HG03103 (cell line): ENCODE data around the gene EFEMP1.

ENCODE experiments used
- ATAC-seq: cut with Tn5 transposase; IDR thresholded peaks from one replicate; pipeline ENCODE4 v1.9.1; 2021; ENCODE audit warnings: low read depth; ENCODE audit not compliant: unreplicated experiment

Gene EFEMP1

GRCh38 chr2:55871637-55872036 lies 51.9 kb downstream of the EFEMP1 start:
- no peak for ATAC-seq

GRCh38 chr2:55869637-55870325 lies 53.8 kb downstream of the EFEMP1 start:
- ATAC-seq = no peak

- no peak for ATAC-seq
Measured at GRCh38 chr2:55865096-55865835, 58.3 kb downstream of the EFEMP1 start.

GRCh38 chr2:55864351-55865084 lies 59.1 kb downstream of the EFEMP1 start:
- no peak for ATAC-seq

GRCh38 chr2:55862673-55863390 lies 60.8 kb downstream of the EFEMP1 start:
- no peak for ATAC-seq

- ATAC-seq = no peak
Measured at GRCh38 chr2:55862246-55862645, 61.3 kb downstream of the EFEMP1 start.

GRCh38 chr2:55861733-55862132 lies 61.8 kb downstream of the EFEMP1 start:
- ATAC-seq = no peak

GRCh38 chr2:55860832-55861231 lies 62.8 kb downstream of the EFEMP1 start:
- no peak for ATAC-seq

GRCh38 chr2:55859875-55860274 lies 63.7 kb downstream of the EFEMP1 start:
- no peak for ATAC-seq

GRCh38 chr2:55857766-55858165 lies 65.8 kb downstream of the EFEMP1 start:
- ATAC-seq = no peak

- ATAC-seq = no peak
Measured at GRCh38 chr2:55856936-55857335, 66.6 kb downstream of the EFEMP1 start.

GRCh38 chr2:55848096-55848495 lies 75.5 kb downstream of the EFEMP1 start:
- no peak for ATAC-seq

- ATAC-seq = no peak
Measured at GRCh38 chr2:55846426-55846825, 77.2 kb downstream of the EFEMP1 start.

GRCh38 chr2:55844986-55845385 lies 78.6 kb downstream of the EFEMP1 start:
- no peak for ATAC-seq

GRCh38 chr2:55843994-55844345 lies 79.6 kb downstream of the EFEMP1 start:
- ATAC-seq = no peak

GRCh38 chr2:55843096-55843993 lies 80.2 kb downstream of the EFEMP1 start:
- ATAC-seq = no peak

- no peak for ATAC-seq
Measured at GRCh38 chr2:55842046-55842445, 81.5 kb downstream of the EFEMP1 start.

GRCh38 chr2:55840460-55840859 lies 83.1 kb downstream of the EFEMP1 start:
- ATAC-seq = no peak

- ATAC-seq = no peak
Measured at GRCh38 chr2:55839182-55839819, 84.3 kb downstream of the EFEMP1 start.
